Ascending aorta (tissue), 2 donors: ENCODE results near the gene CAPN15. TPM values are rescaled to one million over a fixed set of nuclear protein-coding genes. Genes with fewer than 3 reads are reported as not detected.
A peak's percentile ranks its signal among the peaks of the same experiment; 100 is the strongest.

Experiments used
- DNase-seq, 2 donors: peaks; one replicate each; pipeline ENCODE4 v3.0.0-alpha.2; 2019; ENCODE audit warnings: low spot score in 2 of 2
- H3K27ac ChIP-seq, 2 donors: fragments of 200-600 bp; sonication (generic); one replicate each; pipeline ENCODE4 v1.5.1; 2016 to 2017; ENCODE audit warnings: mild to moderate bottlenecking in 1 of 2
- H3K27me3 ChIP-seq: fragments of 200-600 bp; sonication (generic); one replicate; pipeline ENCODE4 v1.5.1; 2017
- H3K36me3 ChIP-seq, 2 donors: fragments of 200-600 bp; sonication (generic); one replicate each; pipeline ENCODE4 v1.5.1; 2016
- H3K4me1 ChIP-seq, 2 donors: fragments of 200-600 bp; sonication (generic); one replicate each; pipeline ENCODE4 v1.5.1; 2016 to 2017; ENCODE audit warnings: mild to moderate bottlenecking in 1 of 2
- H3K4me3 ChIP-seq, 2 donors: fragments of 200-600 bp; sonication (generic); one replicate each; pipeline ENCODE4 v1.5.1; 2016 to 2017; ENCODE audit warnings: mild to moderate bottlenecking in 1 of 2
- H3K9me3 ChIP-seq, 2 donors: fragments of 200-600 bp; sonication (generic); one replicate each; pipeline ENCODE4 v1.5.1; 2016
- intact Hi-C: fragments of 100-400 bp; cut with DNase I; formaldehyde crosslinking; loops from one replicate; pipeline ENCODE4 v1.15.1; 2023
- total RNA-seq: library from RNA; depleted of rRNA; stranded (reverse); fragments of >200 nt; gene quantifications from one replicate; pipeline ENCODE4 v1.1.0, GENCODE V29; 2016
- TF ChIP-seq, protein P1 (sequence below), 3 experiments: fragments of 200-600 bp in 2 of 3; fragments of 450-650 bp in 1 of 3; sonication (generic) in 2 of 3; IDR thresholded peaks; one replicate each; pipeline ENCODE4 v1.5.1; 2016 to 2019; ENCODE audit warnings: antibody characterized with exemption in 3 of 3, mild to moderate bottlenecking in 1 of 3, moderate library complexity in 1 of 3

The CAPN15 gene
- total RNA-seq, 1 donor from 2014 or later = 249 TPM

DNA sequence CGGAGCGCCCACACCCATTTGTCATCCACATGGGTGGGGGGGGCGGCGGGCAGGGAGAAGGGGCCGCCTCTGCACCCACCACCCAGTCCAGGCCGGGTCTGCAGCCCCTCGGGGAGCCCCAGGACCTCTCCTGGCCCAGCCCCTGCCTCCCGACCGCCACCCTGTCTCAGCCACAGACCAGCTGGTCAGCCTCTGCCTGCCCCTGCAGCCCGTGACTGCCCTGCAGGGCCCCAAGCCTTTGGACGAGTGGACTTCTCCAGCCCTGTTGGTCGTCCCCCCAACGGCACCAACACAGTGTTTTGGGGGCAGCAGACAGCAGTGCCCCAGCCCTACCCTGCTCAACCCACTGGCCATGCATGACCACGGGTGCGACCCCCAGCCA lies 33.9 kb downstream of the CAPN15 start:
- H3K27ac ChIP-seq = no peak overlapping the region
- H3K4me3 ChIP-seq = no peak overlapping the region
- intact Hi-C loops = no loop called here
- H3K9me3 ChIP-seq = no peaks in the 10 kb centered on the region
- H3K27me3 ChIP-seq = peaks cover 7% of the 10 kb centered on the region
- H3K4me1 ChIP-seq = peaks cover 3 to 8% of the 10 kb centered on the region in 2 donors
- H3K36me3 ChIP-seq = no peaks in the 10 kb centered on the region
- TF ChIP-seq, protein P1, sequence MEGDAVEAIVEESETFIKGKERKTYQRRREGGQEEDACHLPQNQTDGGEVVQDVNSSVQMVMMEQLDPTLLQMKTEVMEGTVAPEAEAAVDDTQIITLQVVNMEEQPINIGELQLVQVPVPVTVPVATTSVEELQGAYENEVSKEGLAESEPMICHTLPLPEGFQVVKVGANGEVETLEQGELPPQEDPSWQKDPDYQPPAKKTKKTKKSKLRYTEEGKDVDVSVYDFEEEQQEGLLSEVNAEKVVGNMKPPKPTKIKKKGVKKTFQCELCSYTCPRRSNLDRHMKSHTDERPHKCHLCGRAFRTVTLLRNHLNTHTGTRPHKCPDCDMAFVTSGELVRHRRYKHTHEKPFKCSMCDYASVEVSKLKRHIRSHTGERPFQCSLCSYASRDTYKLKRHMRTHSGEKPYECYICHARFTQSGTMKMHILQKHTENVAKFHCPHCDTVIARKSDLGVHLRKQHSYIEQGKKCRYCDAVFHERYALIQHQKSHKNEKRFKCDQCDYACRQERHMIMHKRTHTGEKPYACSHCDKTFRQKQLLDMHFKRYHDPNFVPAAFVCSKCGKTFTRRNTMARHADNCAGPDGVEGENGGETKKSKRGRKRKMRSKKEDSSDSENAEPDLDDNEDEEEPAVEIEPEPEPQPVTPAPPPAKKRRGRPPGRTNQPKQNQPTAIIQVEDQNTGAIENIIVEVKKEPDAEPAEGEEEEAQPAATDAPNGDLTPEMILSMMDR (IDR thresholded peaks at IDR 0.05) = no peak
- DNase-seq = no peak

DNA sequence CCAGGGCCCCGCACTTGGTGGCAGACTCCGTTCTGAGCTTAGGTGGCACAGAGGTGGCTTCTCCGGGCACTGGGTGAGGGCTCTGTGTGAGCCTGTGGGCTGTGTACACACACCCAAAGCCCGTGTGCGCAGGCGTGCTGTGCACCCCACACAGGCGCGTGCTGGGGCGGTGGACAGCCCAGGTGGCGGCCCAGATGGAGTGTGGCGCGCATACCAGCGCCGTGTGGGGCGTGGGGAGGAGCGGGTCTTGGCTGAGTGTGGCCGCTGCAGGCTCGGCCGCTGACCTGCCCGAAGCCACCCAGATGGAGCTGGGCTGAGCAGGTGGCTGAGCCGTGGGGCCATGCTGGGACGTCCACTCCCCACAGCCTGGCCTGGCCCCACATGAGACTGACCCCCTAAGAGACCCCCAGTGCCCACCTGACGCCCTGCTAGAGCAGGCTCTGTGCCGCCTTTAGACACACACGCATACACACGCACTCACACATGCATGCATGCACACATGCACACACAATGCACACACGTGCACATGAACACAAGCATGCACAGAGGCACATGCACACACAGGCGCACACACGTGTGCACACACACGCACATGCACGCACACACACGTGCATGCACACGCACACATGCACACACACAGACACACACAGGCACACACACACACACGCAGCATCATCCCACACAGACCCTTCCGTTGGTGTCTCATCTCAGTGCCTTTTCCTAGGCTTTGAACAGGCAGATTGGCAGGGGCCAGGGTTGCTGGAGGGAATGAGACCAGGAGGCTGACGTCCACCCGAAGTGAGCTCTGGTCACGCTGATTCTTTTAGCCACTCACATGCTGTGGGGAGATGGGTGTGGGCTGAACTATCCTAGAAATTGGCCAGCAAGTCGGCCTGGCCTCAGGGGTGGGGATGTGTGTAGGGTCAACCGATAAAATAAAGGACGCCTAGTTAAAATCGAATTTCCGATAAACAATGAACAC lies 34.7 kb downstream of the CAPN15 start:
- TF ChIP-seq, protein P1 (IDR thresholded peaks at IDR 0.05) = no peak
- H3K4me3 ChIP-seq = no peak overlapping the region
- H3K27me3 ChIP-seq = peaks cover 7% of the 10 kb centered on the region
- H3K4me1 ChIP-seq = peaks cover 9 to 16% of the 10 kb centered on the region in 2 donors
- no peaks in the 10 kb centered on the region for H3K9me3 ChIP-seq
- no peaks in the 10 kb centered on the region for H3K36me3 ChIP-seq
- intact Hi-C loops = no loop called here
- no peak for DNase-seq
- no peak overlapping the region for H3K27ac ChIP-seq

DNA sequence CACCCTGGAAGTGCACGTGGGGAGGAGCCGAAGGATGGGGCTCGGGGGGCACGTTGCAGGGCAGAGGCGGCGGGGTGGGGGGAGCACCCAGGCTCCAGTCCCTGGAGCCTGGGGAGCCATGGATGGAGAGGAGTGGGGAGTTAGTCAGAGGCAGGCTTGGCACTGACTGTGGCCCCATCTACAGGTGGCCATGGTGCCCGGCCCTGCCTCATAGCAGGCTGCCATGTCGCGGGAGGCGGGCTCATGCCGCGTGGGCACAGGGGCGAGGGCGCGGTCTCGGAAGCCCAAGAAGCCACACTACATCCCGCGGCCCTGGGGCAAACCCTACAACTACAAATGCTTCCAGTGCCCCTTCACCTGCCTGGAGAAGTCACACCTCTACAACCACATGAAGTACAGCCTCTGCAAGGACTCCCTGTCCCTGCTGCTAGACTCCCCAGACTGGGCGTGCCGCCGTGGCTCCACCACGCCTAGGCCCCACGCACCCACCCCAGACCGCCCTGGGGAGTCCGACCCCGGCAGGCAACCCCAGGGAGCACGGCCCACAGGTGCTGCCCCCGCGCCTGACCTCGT lies 35.6 kb downstream of the CAPN15 start:
- TF ChIP-seq, protein P1 (IDR thresholded peaks at IDR 0.05) = no peak
- Histone ChIP-seq H3K4me1 (peaks cover 9 to 17% of the 10 kb centered on the region in 2 donors), H3K27me3 (peaks cover 7% of the 10 kb centered on the region)

GRCh38 chr16:564690-565418 lies 37.3 kb downstream of the CAPN15 start:
- no peaks in the 10 kb centered on the region for H3K36me3 ChIP-seq
- TF ChIP-seq, protein P1 (IDR thresholded peaks at IDR 0.05) = no peak
- H3K9me3 ChIP-seq = no peaks in the 10 kb centered on the region
- H3K27ac ChIP-seq = no peak overlapping the region
- H3K4me1 ChIP-seq = peaks cover 9 to 20% of the 10 kb centered on the region in 2 donors
- no peak overlapping the region for H3K4me3 ChIP-seq
- DNase-seq = no peak
- H3K27me3 ChIP-seq = no peaks in the 10 kb centered on the region
- intact Hi-C loops = no loop called here

More for the DNA sequence above, 35.6 kb downstream of the CAPN15 start:
- intact Hi-C loops = no loop called here
- no peak for DNase-seq
- no peaks in the 10 kb centered on the region for H3K9me3 ChIP-seq
- H3K4me3 ChIP-seq = no peak overlapping the region
- no peaks in the 10 kb centered on the region for H3K36me3 ChIP-seq
- H3K27ac ChIP-seq = no peak overlapping the region

GRCh38 chr16:565419-566330 lies 38.2 kb downstream of the CAPN15 start:
- TF ChIP-seq, protein P1 (IDR thresholded peaks at IDR 0.05) = no peak
- DNase-seq = no peak
- Histone ChIP-seq H3K4me3 (peak overlapping the region in 1 of 2 donors; percentile 52), H3K27ac (no peak overlapping the region), H3K36me3 (no peaks in the 10 kb centered on the region), H3K9me3 (no peaks in the 10 kb centered on the region), H3K27me3 (no peaks in the 10 kb centered on the region), H3K4me1 (peaks cover 9 to 22% of the 10 kb centered on the region in 2 donors)
- intact Hi-C loops = no loop called here
